ENCODE measurements around the gene GLI1.
"Not testable (repeated sequence)": the region's sequence is repeated elsewhere in the genome, so short reads cannot be mapped to it uniquely, and the experiment has no call there.

The GLI1 gene

GRCh38 chr12:57500213-57500612 lies 40.6 kb downstream of the GLI1 start:
- TF ChIP-seq, protein P1, sequence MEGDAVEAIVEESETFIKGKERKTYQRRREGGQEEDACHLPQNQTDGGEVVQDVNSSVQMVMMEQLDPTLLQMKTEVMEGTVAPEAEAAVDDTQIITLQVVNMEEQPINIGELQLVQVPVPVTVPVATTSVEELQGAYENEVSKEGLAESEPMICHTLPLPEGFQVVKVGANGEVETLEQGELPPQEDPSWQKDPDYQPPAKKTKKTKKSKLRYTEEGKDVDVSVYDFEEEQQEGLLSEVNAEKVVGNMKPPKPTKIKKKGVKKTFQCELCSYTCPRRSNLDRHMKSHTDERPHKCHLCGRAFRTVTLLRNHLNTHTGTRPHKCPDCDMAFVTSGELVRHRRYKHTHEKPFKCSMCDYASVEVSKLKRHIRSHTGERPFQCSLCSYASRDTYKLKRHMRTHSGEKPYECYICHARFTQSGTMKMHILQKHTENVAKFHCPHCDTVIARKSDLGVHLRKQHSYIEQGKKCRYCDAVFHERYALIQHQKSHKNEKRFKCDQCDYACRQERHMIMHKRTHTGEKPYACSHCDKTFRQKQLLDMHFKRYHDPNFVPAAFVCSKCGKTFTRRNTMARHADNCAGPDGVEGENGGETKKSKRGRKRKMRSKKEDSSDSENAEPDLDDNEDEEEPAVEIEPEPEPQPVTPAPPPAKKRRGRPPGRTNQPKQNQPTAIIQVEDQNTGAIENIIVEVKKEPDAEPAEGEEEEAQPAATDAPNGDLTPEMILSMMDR (IDR thresholded peaks at IDR 0.05; ENCODE audit: insufficient read depth, low read depth, low read length, missing control alignments), result no peak
- no peak overlapping the region for H3K4me3 ChIP-seq (ENCODE audit: low read length)
- no peak for DNase-seq (ENCODE audit: low read depth)

DNA sequence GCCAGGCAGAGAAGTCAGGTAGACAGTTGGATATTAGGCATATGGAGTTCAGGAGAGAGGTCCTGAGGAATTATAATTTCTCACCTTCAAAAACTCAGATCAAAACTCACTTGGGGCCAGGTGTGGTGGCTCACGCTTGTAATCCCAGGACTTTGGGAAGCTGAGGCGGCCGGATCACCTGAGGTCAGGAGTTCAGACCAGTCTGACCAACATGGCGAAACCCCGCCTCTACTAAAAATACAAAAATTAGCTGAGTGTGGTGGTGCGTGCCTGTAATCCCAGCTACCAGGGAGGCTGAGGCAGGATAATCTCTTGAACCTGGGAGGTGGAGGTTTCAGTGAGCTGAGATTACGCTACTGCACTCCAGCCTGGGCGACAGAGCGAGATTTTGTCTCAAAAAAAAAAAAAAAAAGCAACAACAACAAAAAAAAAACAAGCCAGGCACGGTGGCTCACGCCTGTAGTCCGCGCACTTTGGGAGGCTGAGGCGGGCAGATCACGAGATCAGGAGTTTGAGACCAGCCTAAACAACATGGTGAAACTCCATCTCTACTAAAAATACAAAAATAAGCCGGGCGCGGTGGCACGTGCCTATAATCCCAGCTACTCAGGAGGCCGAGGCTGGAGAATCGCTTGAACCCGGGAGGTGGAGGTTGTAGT lies 42.9 kb downstream of the GLI1 start:
- not testable (repeated sequence) for DNase-seq (ENCODE audit: low read depth)

DNA sequence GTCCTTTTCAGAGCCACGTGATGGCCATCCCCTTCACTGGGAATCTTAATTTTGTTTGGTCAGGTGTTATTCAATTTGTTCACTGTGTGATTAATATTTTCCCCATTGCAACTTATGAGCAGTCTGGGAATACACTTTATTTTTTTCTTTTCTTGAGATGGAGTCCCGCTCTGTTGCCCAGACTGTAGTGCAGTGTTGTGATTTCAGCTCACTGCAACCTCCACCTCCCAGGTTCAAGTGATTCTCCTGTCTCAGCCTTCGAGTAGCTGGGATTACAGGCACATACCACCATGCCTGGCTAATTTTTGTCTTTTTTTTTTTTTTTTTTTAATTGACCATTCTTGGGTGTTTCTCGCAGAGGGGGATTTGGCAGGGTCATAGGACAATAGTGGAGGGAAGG lies 47.0 kb downstream of the GLI1 start:
- DNase-seq (ENCODE audit: low read depth), result not testable (repeated sequence)

More for the DNA sequence above, 42.9 kb downstream of the GLI1 start:
- H3K4me3 ChIP-seq (ENCODE audit: low read length), result not testable (repeated sequence)

DNA sequence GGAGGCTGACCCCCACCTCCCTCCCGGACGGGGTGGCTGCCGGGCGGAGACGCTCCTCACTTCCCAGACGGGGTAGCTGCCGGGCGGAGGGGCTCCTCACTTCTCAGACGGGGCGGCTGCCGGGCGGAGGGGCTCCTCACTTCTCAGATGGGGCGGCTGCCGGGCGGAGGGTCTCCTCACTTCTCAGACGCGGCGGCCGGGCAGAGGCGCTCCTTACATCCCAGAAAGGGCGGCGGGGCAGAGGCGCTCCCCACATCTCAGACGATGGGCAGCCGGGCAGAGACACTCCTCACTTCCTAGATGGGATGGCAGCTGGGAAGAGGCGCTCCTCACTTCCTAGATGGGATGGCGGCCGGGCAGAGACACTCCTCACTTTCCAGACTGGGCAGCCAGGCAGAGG lies 48.2 kb downstream of the GLI1 start:
- DNase-seq (ENCODE audit: low read depth); H3K4me3 ChIP-seq (ENCODE audit: low read length): not testable (repeated sequence)

More for the DNA sequence above, 47.0 kb downstream of the GLI1 start:
- H3K4me3 ChIP-seq (ENCODE audit: low read length), result not testable (repeated sequence)

- TF ChIP-seq, protein P1 (IDR thresholded peaks at IDR 0.05; ENCODE audit: insufficient read depth, low read depth, low read length, missing control alignments), result no peak
- H3K4me3 ChIP-seq (ENCODE audit: low read length), result no peak overlapping the region
- no peak for DNase-seq (ENCODE audit: low read depth)
These were observed 51.6 kb downstream of the GLI1 start for GRCh38 chr12:57511161-57511560.

GRCh38 chr12:57511588-57512325 lies 52.2 kb downstream of the GLI1 start:
- DNase-seq (ENCODE audit: low read depth), result no peak
- H3K4me3 ChIP-seq (ENCODE audit: low read length), result no peak overlapping the region
- TF ChIP-seq, protein P1 (IDR thresholded peaks at IDR 0.05; ENCODE audit: insufficient read depth, low read depth, low read length, missing control alignments), result no peak

DNA sequence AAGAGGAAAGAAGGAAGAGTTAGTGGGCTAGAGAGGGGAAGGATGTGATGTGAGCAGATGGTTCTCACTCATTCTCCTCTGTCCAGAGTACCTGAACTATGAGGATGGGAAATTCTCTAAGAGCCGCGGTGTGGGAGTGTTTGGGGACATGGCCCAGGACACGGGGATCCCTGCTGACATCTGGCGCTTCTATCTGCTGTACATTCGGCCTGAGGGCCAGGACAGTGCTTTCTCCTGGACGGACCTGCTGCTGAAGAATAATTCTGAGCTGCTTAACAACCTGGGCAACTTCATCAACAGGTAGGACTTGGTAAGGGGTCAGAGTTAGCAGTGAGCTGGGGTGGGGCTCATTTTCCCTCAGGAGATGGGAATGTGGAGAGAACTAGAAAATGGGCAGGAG lies 53.1 kb downstream of the GLI1 start:
- TF ChIP-seq, protein P1 (IDR thresholded peaks at IDR 0.05; ENCODE audit: insufficient read depth, low read depth, low read length, missing control alignments), result no peak
- DNase-seq (ENCODE audit: low read depth), result no peak
- no peak overlapping the region for H3K4me3 ChIP-seq (ENCODE audit: low read length)

- no peak overlapping the region for H3K4me3 ChIP-seq (ENCODE audit: low read length)
- DNase-seq (ENCODE audit: low read depth), result no peak
- TF ChIP-seq, protein P1 (IDR thresholded peaks at IDR 0.05; ENCODE audit: insufficient read depth, low read depth, low read length, missing control alignments), result no peak
These were observed 53.7 kb downstream of the GLI1 start for GRCh38 chr12:57513266-57513665.

- not testable (repeated sequence) for H3K4me3 ChIP-seq (ENCODE audit: low read length); DNase-seq (ENCODE audit: low read depth)
These were observed 54.1 kb downstream of the GLI1 start for GRCh38 chr12:57513677-57514076.

DNA sequence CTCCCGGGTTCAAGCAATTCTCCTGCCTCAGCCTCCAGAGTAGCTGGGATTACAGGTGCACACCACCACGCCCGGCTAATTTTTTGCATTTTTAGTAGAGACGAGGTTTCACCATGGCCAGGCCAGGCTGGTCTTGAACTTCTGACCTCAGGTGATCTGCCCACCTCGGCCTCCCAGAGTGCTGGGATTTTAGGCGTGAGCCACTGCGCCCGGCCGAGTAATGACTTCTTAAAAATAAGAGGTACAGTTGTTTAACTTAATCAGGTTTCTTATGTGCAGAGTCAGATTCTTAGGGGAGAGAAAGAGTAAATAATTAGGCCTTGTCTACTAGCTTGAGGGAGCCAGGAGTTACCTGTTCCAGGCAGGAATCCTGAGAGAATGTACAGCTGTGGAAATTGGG lies 54.7 kb downstream of the GLI1 start:
- not testable (repeated sequence) for DNase-seq (ENCODE audit: low read depth); H3K4me3 ChIP-seq (ENCODE audit: low read length)
